CMK (cell line): ENCODE data around the gene LRRC4B.

Experiments
- DNase-seq: peaks from one replicate; pipeline ENCODE4 v3.0.0-alpha.2; 2010; ENCODE audit warnings: low read depth

LRRC4B gene

DNA sequence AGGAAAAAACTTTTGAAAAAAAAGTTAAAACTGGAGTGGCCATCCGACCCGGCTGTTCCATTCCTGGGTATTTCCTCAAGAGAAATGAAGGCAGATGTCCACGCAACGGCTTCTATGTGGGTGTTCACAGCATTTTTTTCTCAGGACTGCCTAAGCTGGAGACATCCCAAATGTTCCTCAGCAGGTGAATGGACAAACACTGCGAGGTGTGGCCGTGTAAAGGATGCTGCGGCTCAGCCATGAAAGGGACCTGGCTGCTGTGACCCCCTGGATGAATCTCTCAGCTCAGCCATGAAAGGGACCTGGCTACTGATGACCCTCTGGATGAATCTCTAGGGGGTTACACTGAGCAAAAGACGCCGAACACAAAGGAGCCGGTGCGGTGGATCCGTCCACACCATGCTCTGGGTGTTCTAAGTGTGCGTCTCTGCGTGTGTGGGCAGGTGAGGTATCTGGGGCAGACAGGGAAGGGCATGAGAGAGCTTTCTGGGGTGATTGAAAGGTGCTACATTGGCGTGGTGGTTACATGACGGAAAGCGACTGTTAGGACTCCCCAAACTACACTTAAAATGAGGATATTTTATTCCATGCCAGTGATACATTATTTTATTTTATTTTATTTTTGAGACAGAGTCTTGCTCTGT is 47.3 kb downstream of the LRRC4B start:
- no peak for DNase-seq

DNA sequence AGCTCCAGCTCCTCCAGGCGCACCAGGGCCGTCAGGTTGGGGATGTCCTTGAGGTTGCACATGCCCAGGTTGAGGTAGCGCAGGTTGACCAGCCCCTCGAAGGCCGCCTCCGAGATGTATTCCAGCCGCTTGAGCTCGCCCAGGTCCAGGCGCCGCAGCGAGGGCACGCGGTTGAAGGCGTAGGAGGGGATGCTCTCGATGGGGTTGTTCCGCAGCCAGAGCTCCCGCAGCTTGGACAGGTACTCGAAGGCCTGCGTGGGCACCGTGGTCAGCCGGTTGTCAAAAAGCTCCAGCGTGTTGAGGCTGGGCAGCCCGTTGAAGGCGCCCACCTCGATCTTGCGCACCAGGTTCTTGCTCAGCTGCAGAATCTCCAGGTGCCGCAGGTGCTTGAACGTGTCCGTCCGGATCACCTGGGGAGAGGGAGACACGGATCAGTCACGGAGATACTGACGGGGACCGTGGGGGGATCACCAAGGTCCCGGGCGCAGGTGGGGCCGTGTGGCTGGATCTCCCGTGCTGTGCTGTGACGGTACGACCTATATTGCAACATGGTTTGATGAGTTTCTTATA is 49.1 kb downstream of the LRRC4B start:
- DNase-seq: no peak

DNA sequence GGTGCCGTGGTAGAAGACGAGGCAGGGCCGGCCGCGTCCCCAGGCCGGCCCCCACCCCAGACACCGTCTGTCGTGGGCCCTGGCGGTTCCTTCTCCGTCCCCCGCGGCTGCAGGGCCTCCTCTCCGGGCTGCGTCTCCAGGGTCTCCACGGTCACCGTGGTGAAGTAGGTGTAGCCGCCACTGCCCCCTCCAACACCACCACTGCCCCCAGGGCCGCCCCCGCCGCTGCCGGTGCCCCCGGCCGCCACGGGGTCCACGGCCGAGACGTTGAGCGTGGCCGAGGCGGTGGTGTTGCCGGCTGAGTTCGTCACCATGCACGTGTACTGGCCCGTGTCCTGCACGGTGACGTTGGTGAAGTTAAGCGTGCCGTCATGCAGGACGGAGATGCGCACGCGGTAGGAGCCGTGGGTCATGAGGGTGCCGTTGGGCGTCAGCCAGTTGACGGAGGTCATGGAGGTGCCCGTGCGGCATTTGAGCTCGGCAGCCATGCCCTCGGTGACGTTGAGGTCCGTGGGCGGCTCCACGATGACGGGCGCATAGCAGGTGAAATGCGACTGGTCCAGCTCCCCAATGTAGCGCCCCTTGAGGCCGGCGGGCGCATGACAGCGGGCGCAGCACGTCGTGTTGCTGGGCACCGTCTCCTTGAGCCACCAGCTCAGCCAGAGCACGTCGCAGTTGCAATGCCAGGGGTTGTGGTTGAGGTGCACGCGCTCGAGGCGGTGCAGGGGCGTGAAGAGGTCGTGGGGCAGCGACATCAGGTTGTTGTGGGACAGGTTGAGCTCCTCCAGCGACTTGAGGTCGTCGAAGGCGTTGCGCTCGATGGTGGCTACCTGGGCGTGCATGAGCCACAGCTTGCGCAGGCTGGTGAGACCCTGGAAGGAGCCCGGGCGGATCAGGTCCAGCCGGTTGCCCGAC is 49.9 kb downstream of the LRRC4B start:
- DNase-seq: no peak

DNA sequence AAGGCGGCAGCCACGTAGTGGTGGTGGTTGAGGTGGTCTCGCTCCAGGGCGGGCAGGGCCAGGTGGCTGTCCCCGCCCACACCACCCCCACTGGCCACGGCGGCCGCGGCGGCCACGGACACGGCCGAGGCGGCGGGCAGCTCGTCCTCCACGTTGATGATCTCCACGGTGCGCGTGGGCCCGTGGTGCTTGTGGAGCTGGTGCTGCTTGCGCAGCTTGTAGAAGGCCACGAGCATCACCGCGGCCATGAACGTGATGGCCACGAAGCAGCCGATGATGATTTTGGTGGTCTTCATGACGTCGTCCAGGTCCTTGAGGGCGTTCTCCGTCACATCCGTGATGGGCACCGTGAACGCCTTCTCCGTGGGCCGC is 50.5 kb downstream of the LRRC4B start:
- no peak for DNase-seq

GRCh38 chr19:50516964-50517703 is 51.1 kb downstream of the LRRC4B start:
- no peak for DNase-seq

- DNase-seq: no peak
Observed at GRCh38 chr19:50516456-50516855, 51.8 kb downstream of the LRRC4B start.

GRCh38 chr19:50515168-50515561 is 53.1 kb downstream of the LRRC4B start:
- DNase-seq: no peak

DNA sequence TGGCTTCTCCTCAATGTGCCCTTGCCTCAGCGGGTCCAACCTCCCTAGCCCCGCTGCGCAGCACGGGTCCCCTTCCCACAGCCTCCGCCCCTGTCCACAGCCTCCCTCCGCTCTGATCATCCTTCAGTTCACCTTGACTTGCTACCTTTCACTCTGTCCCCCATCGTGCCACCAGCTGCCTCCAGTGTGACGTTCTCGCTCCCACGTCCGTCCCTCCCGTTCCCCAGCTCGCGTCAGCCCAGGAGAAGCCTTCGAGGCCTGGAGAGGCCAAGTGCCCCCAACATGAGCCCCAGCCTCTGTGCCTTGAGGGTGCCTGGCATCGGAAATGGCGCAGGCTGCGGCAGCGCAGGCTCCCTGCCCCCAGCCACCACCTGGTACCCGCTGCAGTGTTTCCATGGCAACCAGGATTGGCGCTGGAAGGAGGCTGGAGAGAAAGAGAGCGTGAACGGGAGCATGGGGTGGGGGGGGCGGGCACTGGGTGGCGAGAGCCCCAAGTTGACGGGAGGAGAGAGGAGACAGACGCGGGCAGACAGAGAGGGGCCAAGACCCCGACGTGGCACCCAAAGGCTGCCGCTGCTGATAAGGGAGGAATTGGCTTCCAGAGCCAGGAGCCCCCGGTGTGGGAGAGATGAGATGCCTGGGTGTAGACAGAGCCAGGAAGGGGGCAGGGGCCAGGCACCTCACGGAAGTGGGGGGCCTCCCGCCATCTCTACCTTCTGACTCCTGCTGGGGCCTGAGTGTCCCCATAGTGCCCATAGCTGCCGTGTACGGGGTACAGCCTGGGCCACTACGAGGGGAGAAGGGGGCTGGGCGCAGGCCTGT is 53.7 kb downstream of the LRRC4B start:
- DNase-seq: no peak

DNA sequence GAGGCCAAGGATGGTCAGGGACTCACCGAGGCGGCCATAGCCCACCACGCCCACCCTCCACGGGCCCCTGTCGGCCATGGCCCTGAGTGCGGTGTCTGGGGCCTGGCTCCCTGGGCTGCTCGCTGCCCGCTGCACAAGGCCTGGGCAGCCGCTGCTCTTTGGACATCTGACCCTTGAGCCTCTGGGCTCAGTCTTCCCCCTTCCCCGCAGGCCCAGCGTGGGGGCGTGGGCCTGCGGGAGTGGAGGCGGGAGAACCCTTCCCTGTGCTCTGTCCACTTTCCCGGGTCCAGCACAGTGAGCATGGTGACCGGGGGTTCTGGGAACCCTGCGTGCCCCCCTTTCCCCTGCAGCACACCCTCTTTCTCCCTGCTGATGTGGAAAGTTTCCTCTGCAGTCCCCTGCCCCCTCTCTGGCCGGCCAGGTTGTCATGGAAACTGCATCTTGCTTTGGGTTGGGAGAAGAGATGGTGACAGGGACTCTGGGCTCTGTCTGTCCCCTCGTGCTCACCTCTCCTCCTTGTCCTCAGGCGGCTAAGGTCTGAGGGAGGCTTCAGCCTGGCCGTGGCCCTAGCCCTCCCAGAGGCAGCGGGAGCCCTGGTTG is 54.4 kb downstream of the LRRC4B start, which contains the start of gene ASPDH:
ASPDH (minus strand) TSS at position 168 of the 600 bp plus-strand sequence; CDS start at position 78, 90 bp downstream.
- DNase-seq: no peak

DNA sequence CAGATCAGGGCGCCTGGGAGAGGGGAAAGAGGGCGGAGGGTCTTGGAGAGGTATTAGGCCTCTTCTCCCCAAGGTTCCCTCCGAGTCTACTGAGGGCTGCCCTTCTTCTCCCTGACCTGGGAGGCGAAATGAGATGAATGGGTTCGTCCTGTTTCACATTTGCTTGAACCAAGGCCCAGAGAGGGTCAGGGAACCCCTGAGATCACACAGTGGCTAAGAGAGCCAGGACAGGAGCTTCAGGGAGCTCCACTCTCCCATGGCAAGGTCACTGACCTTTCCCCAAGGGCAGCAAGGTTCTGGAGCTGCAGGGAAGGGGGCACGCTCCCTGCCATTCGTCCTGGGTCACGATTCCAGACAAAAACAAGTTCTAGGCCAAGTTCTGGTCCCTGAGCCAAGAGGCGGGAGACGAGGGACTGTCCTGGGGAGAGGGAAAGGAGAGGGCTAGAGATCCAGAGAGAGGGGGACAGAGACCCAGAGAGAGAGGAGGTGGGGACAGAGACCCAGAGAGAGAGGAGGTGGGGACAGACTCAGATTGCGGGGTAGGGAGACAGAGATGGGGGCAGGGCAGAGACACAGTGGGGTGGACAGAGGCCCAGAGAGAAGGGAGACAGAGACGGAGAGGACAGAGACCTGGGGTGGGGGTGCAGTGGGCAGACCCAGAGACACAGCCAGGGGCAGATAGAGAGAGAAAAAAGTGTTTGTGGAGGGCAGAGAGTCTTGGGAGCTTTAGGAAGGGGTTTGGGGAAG is 55.1 kb downstream of the LRRC4B start:
- no peak for DNase-seq

DNA sequence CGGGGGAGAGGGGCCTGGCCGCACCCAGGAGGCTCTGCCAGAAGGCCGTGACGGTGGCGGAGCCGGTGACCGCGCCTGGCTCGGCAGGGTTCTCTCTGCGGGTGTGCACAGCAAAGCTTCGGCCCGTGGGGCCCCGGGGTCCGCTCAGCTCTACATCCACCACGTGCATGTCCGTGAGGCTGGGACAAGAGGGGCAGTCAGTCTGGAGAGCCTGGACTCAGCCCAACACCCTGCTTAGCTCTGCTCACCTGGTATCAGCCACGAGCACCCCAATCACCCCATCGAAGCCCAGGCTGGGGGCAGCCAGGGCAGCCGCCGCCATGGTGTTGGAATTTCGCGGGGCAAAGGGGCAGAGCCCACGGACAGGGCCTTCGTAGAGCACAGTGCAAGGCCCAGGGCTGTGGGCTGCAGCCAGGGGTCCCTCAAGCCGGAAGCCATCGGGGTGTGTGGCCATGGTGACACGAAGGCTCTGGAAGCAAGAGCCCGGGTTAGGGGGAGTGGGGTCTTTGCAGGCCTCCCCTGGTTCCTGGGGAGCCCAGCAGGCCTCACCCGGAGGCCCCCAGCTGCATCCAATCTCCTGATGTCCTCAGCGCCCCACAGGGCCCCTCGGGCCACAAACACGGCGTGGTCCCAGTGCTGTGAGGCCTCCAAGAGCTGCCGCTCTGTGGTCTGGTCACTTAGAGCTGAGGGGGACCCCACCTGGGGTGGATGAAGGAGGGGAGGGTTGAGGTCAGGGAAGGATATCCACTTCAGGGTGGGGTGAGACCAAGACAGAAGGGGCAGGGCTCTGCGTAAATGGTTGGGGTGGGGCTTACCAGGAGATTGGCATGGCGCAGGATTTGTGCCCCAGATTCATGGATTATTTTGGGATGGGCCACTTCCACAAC is 55.9 kb downstream of the LRRC4B start:
- no peak for DNase-seq

- peak; percentile 100 for DNase-seq
Observed at GRCh38 chr19:50511069-50511822, 57.0 kb downstream of the LRRC4B start, which contains the start of gene JOSD2. JOSD2 (minus strand) TSS chr19:50511191; CDS start chr19:50510431, 760 bp downstream.

- no peak for DNase-seq
Observed at GRCh38 chr19:50510700-50511068, 57.6 kb downstream of the LRRC4B start.

GRCh38 chr19:50510121-50510670 is 58.0 kb downstream of the LRRC4B start:
- no peak for DNase-seq

GRCh38 chr19:50509366-50509765 is 58.9 kb downstream of the LRRC4B start:
- DNase-seq: no peak

DNA sequence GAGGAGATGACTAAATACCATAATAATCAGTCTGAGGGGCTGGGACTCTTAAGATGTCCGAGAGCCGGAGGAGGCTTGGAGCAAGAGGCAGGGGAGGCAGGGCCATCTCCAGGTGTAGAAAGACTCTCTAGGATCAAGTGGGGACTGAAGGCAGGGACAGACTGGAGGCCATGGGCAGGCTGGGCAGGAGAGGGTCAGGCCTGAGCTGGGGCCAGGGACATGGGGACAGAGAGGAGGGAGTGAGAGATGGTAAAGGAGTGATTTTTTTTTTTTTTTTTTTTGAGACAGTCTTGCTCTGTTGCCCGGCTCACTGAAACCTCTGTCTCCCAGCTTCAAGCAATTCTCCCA is 59.4 kb downstream of the LRRC4B start:
- no peak for DNase-seq

DNA sequence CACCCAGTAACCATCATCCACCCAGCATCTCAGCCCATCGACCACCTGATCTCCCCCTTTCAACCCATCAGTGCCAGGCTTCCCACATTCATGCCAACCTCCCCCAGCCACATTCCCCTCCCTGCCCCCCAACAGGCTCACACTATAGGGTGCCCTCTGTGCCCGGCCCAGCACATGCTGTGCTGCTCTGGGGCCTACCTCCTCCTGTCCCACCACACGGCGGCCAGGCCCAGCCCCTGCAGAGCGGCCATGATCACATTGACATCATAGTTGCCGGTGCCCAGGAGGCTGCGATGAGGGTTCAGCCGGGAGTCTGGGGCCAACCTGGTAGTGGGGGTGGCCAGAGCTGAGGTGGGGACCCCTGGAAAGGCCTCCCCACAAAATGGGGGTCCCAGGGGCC is 60.9 kb downstream of the LRRC4B start:
- DNase-seq: no peak

- no peak for DNase-seq
Observed at GRCh38 chr19:50506700-50507099, 61.5 kb downstream of the LRRC4B start.
